ENCODE results near the gene SNX5. TPM values are rescaled to one million over a fixed set of nuclear protein-coding genes. Genes with fewer than 3 reads are reported as not detected.

The SNX5 gene
- total and polyA plus RNA-seq, 10 of the 15 experiments (the other 5 are each of a cell fraction or from before 2014, with no cell fraction given) = 92.9 to 316 (median 245) TPM

DNA sequence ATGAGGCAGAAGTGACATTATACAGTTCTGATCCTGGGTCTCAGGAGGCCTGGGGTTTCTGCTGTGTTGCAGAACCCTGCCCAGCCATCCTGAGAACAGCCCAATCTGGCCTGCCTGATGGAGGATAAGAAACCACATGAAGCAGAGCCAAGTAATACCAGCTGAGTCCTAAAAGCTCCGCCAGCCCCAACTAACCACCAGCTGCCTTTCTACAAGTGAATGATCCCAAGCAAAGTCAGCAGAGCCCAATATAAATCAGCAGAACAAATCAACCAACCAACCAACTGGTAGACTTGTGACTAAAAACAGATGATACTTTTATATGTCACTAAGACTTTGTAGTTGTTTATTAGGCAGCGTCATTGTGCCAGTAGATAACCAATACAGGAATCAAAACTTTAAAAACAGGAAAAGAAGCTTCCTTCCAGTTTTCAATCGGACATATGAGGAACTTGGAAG lies 52.1 kb downstream of the SNX5 start:
- intact Hi-C loops (cut with micrococcal nuclease; ENCODE audit: unreplicated experiment) = no loop called here
- Histone ChIP-seq H3K9ac (ENCODE audit: control insufficient read depth, insufficient read depth, low read length) (no peak overlapping the region), H4K20me1 (ENCODE audit: control insufficient read depth, insufficient read depth) (no peaks in the 10 kb centered on the region), H3K36me3 (ENCODE audit: control insufficient read depth in 2 of 2, insufficient read depth in 2 of 2, low read length in 1 of 2) (no peaks in the 10 kb centered on the region), H3K27ac (ENCODE audit: control insufficient read depth, insufficient read depth) (no peak overlapping the region), H2AFZ (ENCODE audit: control insufficient read depth, low read depth, low read length) (no peak overlapping the region), H3K9me3 (replicated peaks; ENCODE audit: control insufficient read depth, insufficient read depth, low read length) (no peaks in the 10 kb centered on the region), H3K4me2 (ENCODE audit: control insufficient read depth, insufficient read depth) (no peak overlapping the region), H3K27me3 (replicated peaks in 1 of 2; ENCODE audit: control insufficient read depth in 2 of 2, insufficient read depth in 2 of 2, low read length in 1 of 2) (0 out of 4 replicates have a peak, but pooled peaks cover 0 to 1% of the 10 kb centered on the region in 2 experiments), H3K4me3 (no peak overlapping the region), H3K79me2 (ENCODE audit: control insufficient read depth, insufficient read depth, low read length) (no peaks in the 10 kb centered on the region), H3K4me1 (ENCODE audit: control insufficient read depth, insufficient read depth, low read length) (no peaks in the 10 kb centered on the region)
- ChIA-PET RAD21 (ENCODE audit: unreplicated experiment) (no interaction called here), CTCF (no interaction called here), POLR2A (no interaction called here), SMC1A (ENCODE audit: uncharacterized antibody, unreplicated experiment) (interaction anchor here (1.0 kb wide), 1 partner anchor 10 kb away, joined by 3 read pairs; no protein-coding TSS in a partner anchor)
- TF ChIP-seq CBFB (IDR thresholded peaks at IDR 0.05; ENCODE audit: low read depth) (no peak), FOXK2 (IDR thresholded peaks at IDR 0.05) (no peak), GATAD2B (conservative IDR thresholded peaks at IDR 0.05; ENCODE audit: low read depth) (no peak), IKZF2 (IDR thresholded peaks at IDR 0.05) (no peak), FOXM1 (IDR thresholded peaks at IDR 0.05; ENCODE audit: low read depth, low read length) (no peak), SMARCA5 (IDR thresholded peaks at IDR 0.05) (no peak), BACH1 (IDR thresholded peaks at IDR 0.05; ENCODE audit: borderline replicate concordance) (no peak), ZNF24 (IDR thresholded peaks at IDR 0.05) (no peak), HDAC6 (IDR thresholded peaks at IDR 0.05; ENCODE audit: unreplicated experiment) (no peak), EP300 (IDR thresholded peaks at IDR 0.05; ENCODE audit: borderline replicate concordance in 1 of 2, control insufficient read depth in 1 of 2, low read depth in 2 of 2, low read length in 2 of 2) (no peak), MEF2A (IDR thresholded peaks at IDR 0.05; ENCODE audit: insufficient read depth, low read depth, low read length) (no peak)
- TF ChIP-seq, protein P1, sequence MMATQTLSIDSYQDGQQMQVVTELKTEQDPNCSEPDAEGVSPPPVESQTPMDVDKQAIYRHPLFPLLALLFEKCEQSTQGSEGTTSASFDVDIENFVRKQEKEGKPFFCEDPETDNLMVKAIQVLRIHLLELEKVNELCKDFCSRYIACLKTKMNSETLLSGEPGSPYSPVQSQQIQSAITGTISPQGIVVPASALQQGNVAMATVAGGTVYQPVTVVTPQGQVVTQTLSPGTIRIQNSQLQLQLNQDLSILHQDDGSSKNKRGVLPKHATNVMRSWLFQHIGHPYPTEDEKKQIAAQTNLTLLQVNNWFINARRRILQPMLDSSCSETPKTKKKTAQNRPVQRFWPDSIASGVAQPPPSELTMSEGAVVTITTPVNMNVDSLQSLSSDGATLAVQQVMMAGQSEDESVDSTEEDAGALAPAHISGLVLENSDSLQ (IDR thresholded peaks at IDR 0.05) = no peak
- TF ChIP-seq, protein P2, sequence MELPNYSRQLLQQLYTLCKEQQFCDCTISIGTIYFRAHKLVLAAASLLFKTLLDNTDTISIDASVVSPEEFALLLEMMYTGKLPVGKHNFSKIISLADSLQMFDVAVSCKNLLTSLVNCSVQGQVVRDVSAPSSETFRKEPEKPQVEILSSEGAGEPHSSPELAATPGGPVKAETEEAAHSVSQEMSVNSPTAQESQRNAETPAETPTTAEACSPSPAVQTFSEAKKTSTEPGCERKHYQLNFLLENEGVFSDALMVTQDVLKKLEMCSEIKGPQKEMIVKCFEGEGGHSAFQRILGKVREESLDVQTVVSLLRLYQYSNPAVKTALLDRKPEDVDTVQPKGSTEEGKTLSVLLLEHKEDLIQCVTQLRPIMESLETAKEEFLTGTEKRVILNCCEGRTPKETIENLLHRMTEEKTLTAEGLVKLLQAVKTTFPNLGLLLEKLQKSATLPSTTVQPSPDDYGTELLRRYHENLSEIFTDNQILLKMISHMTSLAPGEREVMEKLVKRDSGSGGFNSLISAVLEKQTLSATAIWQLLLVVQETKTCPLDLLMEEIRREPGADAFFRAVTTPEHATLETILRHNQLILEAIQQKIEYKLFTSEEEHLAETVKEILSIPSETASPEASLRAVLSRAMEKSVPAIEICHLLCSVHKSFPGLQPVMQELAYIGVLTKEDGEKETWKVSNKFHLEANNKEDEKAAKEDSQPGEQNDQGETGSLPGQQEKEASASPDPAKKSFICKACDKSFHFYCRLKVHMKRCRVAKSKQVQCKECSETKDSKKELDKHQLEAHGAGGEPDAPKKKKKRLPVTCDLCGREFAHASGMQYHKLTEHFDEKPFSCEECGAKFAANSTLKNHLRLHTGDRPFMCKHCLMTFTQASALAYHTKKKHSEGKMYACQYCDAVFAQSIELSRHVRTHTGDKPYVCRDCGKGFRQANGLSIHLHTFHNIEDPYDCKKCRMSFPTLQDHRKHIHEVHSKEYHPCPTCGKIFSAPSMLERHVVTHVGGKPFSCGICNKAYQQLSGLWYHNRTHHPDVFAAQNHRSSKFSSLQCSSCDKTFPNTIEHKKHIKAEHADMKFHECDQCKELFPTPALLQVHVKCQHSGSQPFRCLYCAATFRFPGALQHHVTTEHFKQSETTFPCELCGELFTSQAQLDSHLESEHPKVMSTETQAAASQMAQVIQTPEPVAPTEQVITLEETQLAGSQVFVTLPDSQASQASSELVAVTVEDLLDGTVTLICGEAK (IDR thresholded peaks at IDR 0.05; ENCODE audit: borderline replicate concordance) = no peak
- TF ChIP-seq, protein P3, sequence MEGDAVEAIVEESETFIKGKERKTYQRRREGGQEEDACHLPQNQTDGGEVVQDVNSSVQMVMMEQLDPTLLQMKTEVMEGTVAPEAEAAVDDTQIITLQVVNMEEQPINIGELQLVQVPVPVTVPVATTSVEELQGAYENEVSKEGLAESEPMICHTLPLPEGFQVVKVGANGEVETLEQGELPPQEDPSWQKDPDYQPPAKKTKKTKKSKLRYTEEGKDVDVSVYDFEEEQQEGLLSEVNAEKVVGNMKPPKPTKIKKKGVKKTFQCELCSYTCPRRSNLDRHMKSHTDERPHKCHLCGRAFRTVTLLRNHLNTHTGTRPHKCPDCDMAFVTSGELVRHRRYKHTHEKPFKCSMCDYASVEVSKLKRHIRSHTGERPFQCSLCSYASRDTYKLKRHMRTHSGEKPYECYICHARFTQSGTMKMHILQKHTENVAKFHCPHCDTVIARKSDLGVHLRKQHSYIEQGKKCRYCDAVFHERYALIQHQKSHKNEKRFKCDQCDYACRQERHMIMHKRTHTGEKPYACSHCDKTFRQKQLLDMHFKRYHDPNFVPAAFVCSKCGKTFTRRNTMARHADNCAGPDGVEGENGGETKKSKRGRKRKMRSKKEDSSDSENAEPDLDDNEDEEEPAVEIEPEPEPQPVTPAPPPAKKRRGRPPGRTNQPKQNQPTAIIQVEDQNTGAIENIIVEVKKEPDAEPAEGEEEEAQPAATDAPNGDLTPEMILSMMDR (IDR thresholded peaks at IDR 0.05 in 2 of 3, conservative IDR thresholded peaks at IDR 0.05 in 1 of 3; ENCODE audit: control insufficient read depth in 2 of 3, extremely low read depth in 1 of 3, insufficient read depth in 1 of 3, low read depth in 3 of 3, low read length in 3 of 3) = no peak
- TF ChIP-seq, protein P4, sequence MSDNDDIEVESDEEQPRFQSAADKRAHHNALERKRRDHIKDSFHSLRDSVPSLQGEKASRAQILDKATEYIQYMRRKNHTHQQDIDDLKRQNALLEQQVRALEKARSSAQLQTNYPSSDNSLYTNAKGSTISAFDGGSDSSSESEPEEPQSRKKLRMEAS (IDR thresholded peaks at IDR 0.05; ENCODE audit: low read depth, low read length) = no peak
- BruUV-seq (replicated peaks) = no TSS peak
- in situ Hi-C loops (cut with MboI) = no loop called here
- ATAC-seq (peak; percentile 35; the same call in 2 of the 3 replicates), DNase-seq (ENCODE audit: low read depth, low spot score) (no peak), FAIRE-seq (no peak)
- 2% methylated on average over 3 of the region's 3 CpGs for WGBS (ENCODE audit: insufficient coverage, insufficient replicate concordance, low lambda C conversion rate, missing lambda C conversion rate)
